B cell (primary cell): ENCODE measurements around the gene SMIM35. TPM values are rescaled to one million over a fixed set of nuclear protein-coding genes. Genes with fewer than 3 reads are reported as not detected.

Source experiments
- ATAC-seq: fragments of 200-7000 bp; cut with Tn5 transposase; one replicate; pipeline ENCODE4 v1.10.0; 2021; ENCODE audit warnings: low read depth, mild to moderate bottlenecking, moderate number of reproducible peaks, moderate library complexity
- CTCF ChIA-PET: fragments of 350-600 bp; sonication (Branson Sonifier 250); formaldehyde crosslinking; loops from one replicate; lab custom pipeline; 2021; ENCODE audit warnings: antibody characterized with exemption, inconsistent platforms; lab: Charles Lee
- POLR2A ChIA-PET: fragments of 350-600 bp; sonication (Branson Sonifier 250); formaldehyde crosslinking; loops from one replicate; lab custom pipeline; 2021; ENCODE audit warnings: antibody characterized with exemption; lab: Charles Lee
- DNase-seq: peaks from one replicate; pipeline ENCODE4 v3.0.0; 2013
- H2AFZ ChIP-seq: 2 replicates; pipeline ENCODE4 v1.6.1; 2012; ENCODE audit warnings: mild to moderate bottlenecking, low read depth, low read length; ENCODE audit not compliant: insufficient read depth, poor library complexity, severe bottlenecking
- H3K27ac ChIP-seq, 2 donors: 1 replicate in 1 of 2; 2 replicates in 1 of 2; pipeline ENCODE4 v1.5.1; 2012 to 2013; ENCODE audit warnings: low read length in 2 of 2, mild to moderate bottlenecking in 2 of 2, moderate library complexity in 1 of 2
- H3K27me3 ChIP-seq, 4 experiments: fragments of 200-600 bp in 1 of 4; sonication (generic) in 1 of 4; replicated peaks in 1 of 4; 1 replicate in 2 of 4; 2 replicates in 2 of 4; pipeline versions ENCODE4 v1.6.1 to v1.7.0; 2013 to 2016; ENCODE audit warnings: low read length in 3 of 4, mild to moderate bottlenecking in 2 of 4, mixed read lengths in 1 of 4, moderate library complexity in 1 of 4; ENCODE audit not compliant: insufficient read depth in 4 of 4, control insufficient read depth in 3 of 4; ENCODE audit errors: control extremely low read depth in 1 of 4
- H3K36me3 ChIP-seq, 2 experiments: replicated peaks in 1 of 2; 1 replicate in 1 of 2; 2 replicates in 1 of 2; pipeline versions ENCODE4 v1.6.1 to v1.7.1; 2013; ENCODE audit warnings: low read length in 1 of 2; ENCODE audit not compliant: insufficient read depth in 2 of 2, control insufficient read depth in 1 of 2; ENCODE audit errors: control extremely low read depth in 1 of 2, extremely low read depth in 1 of 2
- H3K4me1 ChIP-seq, 2 donors: fragments of 200-600 bp in 1 of 2; sonication (generic) in 1 of 2; 1 replicate in 1 of 2; 2 replicates in 1 of 2; pipeline versions ENCODE4 v1.5.1 to v1.6.1; 2013 to 2017; ENCODE audit warnings: low read length in 2 of 2; ENCODE audit not compliant: control insufficient read depth in 2 of 2, insufficient read depth in 2 of 2
- H3K4me2 ChIP-seq: replicated peaks from 2 replicates; pipeline ENCODE3; 2012; ENCODE audit warnings: mild to moderate bottlenecking, low read depth, low read length; ENCODE audit not compliant: poor library complexity, severe bottlenecking
- H3K4me3 ChIP-seq, 5 experiments: fragments of 200-600 bp in 1 of 5; sonication (generic) in 1 of 5; 1 replicate in 3 of 5; 2 replicates in 2 of 5; pipeline versions ENCODE4 v1.5.1 to v1.7.0; 2011 to 2016; ENCODE audit warnings: low read length in 4 of 5, mild to moderate bottlenecking in 4 of 5, low read depth in 2 of 5, control low read depth in 1 of 5, moderate library complexity in 1 of 5; ENCODE audit not compliant: insufficient read depth in 1 of 5; ENCODE audit errors: control extremely low read depth in 1 of 5, extremely low read depth in 1 of 5
- H3K79me2 ChIP-seq: fragments of 200-600 bp; sonication (generic); one replicate; pipeline ENCODE4 v1.6.0; 2016; ENCODE audit warnings: low read length; ENCODE audit not compliant: control insufficient read depth, insufficient read depth
- H3K9ac ChIP-seq: fragments of 200-600 bp; sonication (generic); 2 replicates; pipeline ENCODE4 v1.6.1; 2017; ENCODE audit warnings: mild to moderate bottlenecking, low read length, moderate library complexity
- H3K9me3 ChIP-seq, 3 donors: one replicate each; pipeline versions ENCODE4 v1.6.1 to v1.7.1; 2013; ENCODE audit warnings: low read length in 2 of 3; ENCODE audit not compliant: control insufficient read depth in 2 of 3, insufficient read depth in 1 of 3; ENCODE audit errors: control extremely low read depth in 1 of 3
- H4K20me1 ChIP-seq: 2 replicates; pipeline ENCODE4 v1.6.0; 2012; ENCODE audit warnings: mild to moderate bottlenecking, low read length; ENCODE audit not compliant: insufficient read depth, control insufficient read depth, poor library complexity, severe bottlenecking
- H3K27ac Mint-ChIP-seq: one replicate; pipeline ENCODE4 v1.8.0; 2021; ENCODE audit warnings: mixed read lengths
- H3K27me3 Mint-ChIP-seq: one replicate; pipeline ENCODE4 v1.8.0; 2021; ENCODE audit warnings: mixed read lengths
- H3K4me1 Mint-ChIP-seq: one replicate; pipeline ENCODE4 v1.8.0; 2021; ENCODE audit warnings: mixed read lengths
- H3K4me3 Mint-ChIP-seq: one replicate; pipeline ENCODE4 v1.8.0; 2021; ENCODE audit warnings: mixed read lengths
- H3K9me3 Mint-ChIP-seq: one replicate; pipeline ENCODE4 v1.8.0; 2022; ENCODE audit warnings: mixed read lengths; ENCODE audit not compliant: insufficient read depth
- EZH2 ChIP-seq: IDR thresholded peaks from 2 replicates; pipeline ENCODE4 v1.6.1; 2012; ENCODE audit warnings: borderline replicate concordance, low read depth, mild to moderate bottlenecking, moderate library complexity, low read length; ENCODE audit not compliant: insufficient read depth, poor library complexity, severe bottlenecking
- WGBS: methylation state at CpG from one replicate; pipeline ENCODE4 v1.1.5; 2013; ENCODE audit warnings: missing lambda C conversion rate; ENCODE audit not compliant: insufficient coverage; 5-methylcytosine and 5-hydroxymethylcytosine counted together
- intact Hi-C: fragments of 100-400 bp; cut with micrococcal nuclease; formaldehyde crosslinking; loops from one replicate; pipeline ENCODE4 v1.10.0; 2022
- polyA plus RNA-seq: library from polyadenylated mRNA; depleted of rRNA; stranded (reverse); fragments of >200 nt; gene quantifications from 2 replicates; pipeline ENCODE4 v1.2.3, GENCODE V29; 2012
- total RNA-seq, 2 donors: library from RNA; stranded (reverse); fragments of 120-200 nt in 1 of 2; gene quantifications; 1 replicate in 1 of 2; 2 replicates in 1 of 2; pipeline versions ENCODE4 v1.2.3 to v1.2.4, GENCODE V29; 2013 to 2022
- TF ChIP-seq, protein P1 (sequence below): fragments of 200-600 bp; IDR thresholded peaks from one replicate; pipeline ENCODE4 v1.8.0; 2022; ENCODE audit warnings: antibody characterized with exemption, mild to moderate bottlenecking

Gene SMIM35
- total and polyA plus RNA-seq, 2 donors (not counting 1 experiment from before 2014, with no cell fraction given) = 1.3 to 4.5 TPM

DNA sequence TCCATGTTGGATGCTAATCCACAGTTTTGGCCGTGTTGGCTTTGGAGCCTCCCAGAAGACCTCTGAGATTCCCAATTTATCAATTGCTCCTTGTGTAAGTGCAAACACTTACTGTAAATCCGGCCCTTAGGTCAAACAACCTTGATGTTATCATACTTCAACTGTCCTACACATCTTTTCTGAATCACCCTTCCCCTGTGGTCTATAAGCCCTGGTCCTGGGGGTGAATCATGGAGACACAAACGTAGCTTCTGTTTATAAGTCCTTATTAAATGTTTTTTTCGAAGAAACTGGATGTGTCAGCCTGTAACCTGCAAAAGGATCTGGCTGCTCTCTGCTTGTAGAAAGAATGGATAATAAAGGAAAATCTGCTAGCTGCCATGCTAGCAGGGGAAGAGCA, 102.3 kb downstream of the SMIM35 start:
- H3K9me3 Mint-ChIP-seq = no peaks in the 10 kb centered on the region
- Histone ChIP-seq H3K4me2 (no peak overlapping the region), H4K20me1 (peaks cover 28% of the 10 kb centered on the region), H3K79me2 (peaks cover 37% of the 10 kb centered on the region), H3K4me1 (peaks cover 53 to 74% of the 10 kb centered on the region in 2 donors), H3K9ac (no peak overlapping the region), H2AFZ (no peak overlapping the region), H3K27me3 (no peaks in the 10 kb centered on the region), H3K27ac (peak overlapping the region in 1 of 2 donors; percentile 94), H3K36me3 (peaks cover 5 to 19% of the 10 kb centered on the region in 2 experiments), H3K9me3 (no peaks in the 10 kb centered on the region), H3K4me3 (no peak overlapping the region)
- H3K27me3 Mint-ChIP-seq = no peaks in the 10 kb centered on the region
- ChIA-PET CTCF (interaction anchor here (1.0 to 8.4 kb wide), 4 partner anchors 22 to 68 kb away, joined by 4 to 110 read pairs (median 27); no protein-coding TSS in a partner anchor), POLR2A (interaction anchor here (1.0 to 21.8 kb wide), 3 partner anchors 20 to 68 kb away, joined by 4 to 346 read pairs (median 87); no protein-coding TSS in a partner anchor)
- 85% methylated on average over 3 of the region's 4 CpGs for WGBS
- intact Hi-C loops = no loop called here
- H3K27ac Mint-ChIP-seq = peak overlapping the region; percentile 86
- DNase-seq (no peak), ATAC-seq (no peak)
- H3K4me1 Mint-ChIP-seq = peaks cover 77% of the 10 kb centered on the region
- TF ChIP-seq EZH2 = no peak
- TF ChIP-seq, protein P1, sequence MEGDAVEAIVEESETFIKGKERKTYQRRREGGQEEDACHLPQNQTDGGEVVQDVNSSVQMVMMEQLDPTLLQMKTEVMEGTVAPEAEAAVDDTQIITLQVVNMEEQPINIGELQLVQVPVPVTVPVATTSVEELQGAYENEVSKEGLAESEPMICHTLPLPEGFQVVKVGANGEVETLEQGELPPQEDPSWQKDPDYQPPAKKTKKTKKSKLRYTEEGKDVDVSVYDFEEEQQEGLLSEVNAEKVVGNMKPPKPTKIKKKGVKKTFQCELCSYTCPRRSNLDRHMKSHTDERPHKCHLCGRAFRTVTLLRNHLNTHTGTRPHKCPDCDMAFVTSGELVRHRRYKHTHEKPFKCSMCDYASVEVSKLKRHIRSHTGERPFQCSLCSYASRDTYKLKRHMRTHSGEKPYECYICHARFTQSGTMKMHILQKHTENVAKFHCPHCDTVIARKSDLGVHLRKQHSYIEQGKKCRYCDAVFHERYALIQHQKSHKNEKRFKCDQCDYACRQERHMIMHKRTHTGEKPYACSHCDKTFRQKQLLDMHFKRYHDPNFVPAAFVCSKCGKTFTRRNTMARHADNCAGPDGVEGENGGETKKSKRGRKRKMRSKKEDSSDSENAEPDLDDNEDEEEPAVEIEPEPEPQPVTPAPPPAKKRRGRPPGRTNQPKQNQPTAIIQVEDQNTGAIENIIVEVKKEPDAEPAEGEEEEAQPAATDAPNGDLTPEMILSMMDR = no peak
- peak overlapping the region; percentile 92 for H3K4me3 Mint-ChIP-seq

DNA sequence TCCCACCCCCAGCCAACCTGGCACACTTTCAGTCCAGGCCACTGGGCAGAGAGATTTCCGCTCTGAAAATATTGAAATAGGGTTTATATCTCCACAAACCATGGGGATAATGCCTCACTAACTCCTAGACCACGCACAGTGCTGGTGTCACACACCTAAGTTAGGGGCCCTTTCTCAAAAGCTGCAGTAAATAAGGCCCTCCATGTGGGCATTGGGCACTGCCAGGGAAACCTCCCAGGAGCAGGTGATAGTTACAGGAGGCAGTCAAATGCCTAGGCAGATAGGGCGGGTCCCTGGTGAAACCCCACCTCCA, 103.6 kb downstream of the SMIM35 start:
- H3K79me2 ChIP-seq = peaks cover 24% of the 10 kb centered on the region
- H3K4me2 ChIP-seq = no peak overlapping the region
- no peaks in the 10 kb centered on the region for H3K27me3 ChIP-seq
- ATAC-seq (no peak), DNase-seq (no peak)
- peaks cover 47 to 69% of the 10 kb centered on the region in 2 donors for H3K4me1 ChIP-seq
- no peaks in the 10 kb centered on the region for H3K9me3 ChIP-seq
- peaks cover 0 to 6% of the 10 kb centered on the region in 2 experiments for H3K36me3 ChIP-seq
- intact Hi-C loops = no loop called here
- 79% methylated on average over 2 of the region's 3 CpGs for WGBS
- Mint-ChIP-seq H3K27me3 (no peaks in the 10 kb centered on the region), H3K27ac (peak overlapping the region; percentile 69), H3K9me3 (no peaks in the 10 kb centered on the region), H3K4me1 (peaks cover 72% of the 10 kb centered on the region), H3K4me3 (peak overlapping the region; percentile 23)
- TF ChIP-seq, protein P1 = no peak
- TF ChIP-seq EZH2 = no peak
- no peak overlapping the region for H3K4me3 ChIP-seq
- ChIA-PET CTCF (interaction anchor here (0.7 to 8.4 kb wide), 5 partner anchors 32 to 471 kb away, joined by 3 to 110 read pairs (median 8); no protein-coding TSS in a partner anchor), POLR2A (interaction anchor here (0.7 to 21.8 kb wide), 5 partner anchors 21 to 232 kb away, joined by 3 to 346 read pairs (median 5); no protein-coding TSS in a partner anchor)
- H4K20me1 ChIP-seq = peaks cover 15% of the 10 kb centered on the region
- H3K9ac ChIP-seq = no peak overlapping the region
- H2AFZ ChIP-seq = no peak overlapping the region
- H3K27ac ChIP-seq = peak overlapping the region in 1 of 2 donors; percentile 51
